HAP-1 (cell line): ENCODE measurements around the gene GAS1.

Experiments used
- DNase-seq, 2 experiments: peaks; one replicate each; pipeline ENCODE4 v3.0.0-alpha.2; 2016 to 2020; ENCODE audit warnings: low spot score in 2 of 2
- H3K27me3 ChIP-seq: fragments of 250-450 bp; sonication (Bioruptor Pico); 2 replicates; pipeline ENCODE4 v1.5.1; 2020; ENCODE audit warnings: low read depth, mild to moderate bottlenecking, moderate library complexity
- H3K36me3 ChIP-seq: fragments of 250-450 bp; sonication (Bioruptor Pico); replicated peaks from 2 replicates; pipeline ENCODE4 v1.5.1; 2020; ENCODE audit warnings: mild to moderate bottlenecking
- H3K4me1 ChIP-seq: fragments of 250-450 bp; sonication (Bioruptor Pico); 2 replicates; pipeline ENCODE4 v1.5.1; 2020; ENCODE audit warnings: mild to moderate bottlenecking
- H3K4me3 ChIP-seq: fragments of 250-450 bp; sonication (Bioruptor Pico); 2 replicates; pipeline ENCODE4 v1.5.1; 2020; ENCODE audit warnings: mild to moderate bottlenecking, moderate library complexity
- H3K9me3 ChIP-seq: fragments of 250-450 bp; sonication (Bioruptor Pico); 2 replicates; pipeline ENCODE4 v1.5.1; 2020; ENCODE audit warnings: mild to moderate bottlenecking, moderate library complexity
- in situ Hi-C: fragments of 300-500 bp; cut with MboI; formaldehyde crosslinking; loops from 3 replicates; pipeline ENCODE4 v1.14.3; 2020; ENCODE audit warnings: low sequenced_read_pairs, inconsistent platforms, mixed read lengths

The GAS1 gene

GRCh38 chr9:86926145-86926544, 21.2 kb downstream of the GAS1 start:
- 0 out of 2 replicates have a peak, but pooled peaks cover 2% of the 10 kb centered on the region for H3K27me3 ChIP-seq
- no peaks in the 10 kb centered on the region for H3K36me3 ChIP-seq
- H3K4me3 ChIP-seq, result no peak overlapping the region
- no peaks in the 10 kb centered on the region for H3K4me1 ChIP-seq
- no peaks in the 10 kb centered on the region for H3K9me3 ChIP-seq
- DNase-seq, result no peak
- in situ Hi-C loops, result no loop called here

GRCh38 chr9:86925686-86926085, 21.6 kb downstream of the GAS1 start:
- in situ Hi-C loops, result no loop called here
- Histone ChIP-seq H3K4me3 (no peak overlapping the region), H3K9me3 (no peaks in the 10 kb centered on the region), H3K27me3 (0 out of 2 replicates have a peak, but pooled peaks cover 2% of the 10 kb centered on the region), H3K4me1 (no peaks in the 10 kb centered on the region), H3K36me3 (no peaks in the 10 kb centered on the region)
- DNase-seq, result no peak

- 0 out of 2 replicates have a peak, but pooled peaks cover 2% of the 10 kb centered on the region for H3K27me3 ChIP-seq
- in situ Hi-C loops, result no loop called here
- no peaks in the 10 kb centered on the region for H3K4me1 ChIP-seq
- no peaks in the 10 kb centered on the region for H3K36me3 ChIP-seq
- no peak for DNase-seq
- no peak overlapping the region for H3K4me3 ChIP-seq
- no peaks in the 10 kb centered on the region for H3K9me3 ChIP-seq
Measured at GRCh38 chr9:86924206-86924605, 23.1 kb downstream of the GAS1 start.

GRCh38 chr9:86921151-86921923, 26.0 kb downstream of the GAS1 start:
- Histone ChIP-seq H3K4me1 (no peaks in the 10 kb centered on the region), H3K27me3 (0 out of 2 replicates have a peak, but pooled peaks cover 2% of the 10 kb centered on the region), H3K36me3 (no peaks in the 10 kb centered on the region), H3K9me3 (no peaks in the 10 kb centered on the region), H3K4me3 (no peak overlapping the region)
- DNase-seq, result no peak
- in situ Hi-C loops, result no loop called here

- 0 out of 2 replicates have a peak, but pooled peaks cover 2% of the 10 kb centered on the region for H3K27me3 ChIP-seq
- H3K4me1 ChIP-seq, result no peaks in the 10 kb centered on the region
- H3K9me3 ChIP-seq, result no peaks in the 10 kb centered on the region
- in situ Hi-C loops, result no loop called here
- no peak overlapping the region for H3K4me3 ChIP-seq
- DNase-seq, result no peak
- H3K36me3 ChIP-seq, result no peaks in the 10 kb centered on the region
Measured at GRCh38 chr9:86918556-86918955, 28.8 kb downstream of the GAS1 start.

GRCh38 chr9:86912210-86912609, 35.1 kb downstream of the GAS1 start:
- H3K4me1 ChIP-seq, result no peaks in the 10 kb centered on the region
- in situ Hi-C loops, result no loop called here
- no peaks in the 10 kb centered on the region for H3K9me3 ChIP-seq
- H3K36me3 ChIP-seq, result no peaks in the 10 kb centered on the region
- DNase-seq, result no peak
- no peaks in the 10 kb centered on the region for H3K27me3 ChIP-seq
- no peak overlapping the region for H3K4me3 ChIP-seq

- H3K4me1 ChIP-seq, result no peaks in the 10 kb centered on the region
- H3K4me3 ChIP-seq, result no peak overlapping the region
- no peaks in the 10 kb centered on the region for H3K36me3 ChIP-seq
- in situ Hi-C loops, result no loop called here
- no peaks in the 10 kb centered on the region for H3K27me3 ChIP-seq
- no peaks in the 10 kb centered on the region for H3K9me3 ChIP-seq
- DNase-seq, result no peak
Measured at GRCh38 chr9:86909388-86909787, 37.9 kb downstream of the GAS1 start.

- Histone ChIP-seq H3K4me1 (no peaks in the 10 kb centered on the region), H3K4me3 (no peak overlapping the region), H3K27me3 (no peaks in the 10 kb centered on the region), H3K9me3 (no peaks in the 10 kb centered on the region), H3K36me3 (no peaks in the 10 kb centered on the region)
- DNase-seq, result no peak
- in situ Hi-C loops, result no loop called here
Measured at GRCh38 chr9:86908261-86908660, 39.0 kb downstream of the GAS1 start.

GRCh38 chr9:86907346-86907745, 40.0 kb downstream of the GAS1 start:
- H3K9me3 ChIP-seq, result no peaks in the 10 kb centered on the region
- no peaks in the 10 kb centered on the region for H3K36me3 ChIP-seq
- no peak overlapping the region for H3K4me3 ChIP-seq
- no peaks in the 10 kb centered on the region for H3K4me1 ChIP-seq
- no peak for DNase-seq
- in situ Hi-C loops, result no loop called here
- H3K27me3 ChIP-seq, result no peaks in the 10 kb centered on the region; the same call in 1 of the 2 replicates

GRCh38 chr9:86903734-86904085, 43.6 kb downstream of the GAS1 start:
- in situ Hi-C loops, result no loop called here
- no peaks in the 10 kb centered on the region for H3K9me3 ChIP-seq
- H3K27me3 ChIP-seq, result no peaks in the 10 kb centered on the region; the same call in 1 of the 2 replicates
- no peaks in the 10 kb centered on the region for H3K4me1 ChIP-seq
- no peaks in the 10 kb centered on the region for H3K36me3 ChIP-seq
- no peak overlapping the region for H3K4me3 ChIP-seq
- DNase-seq, result no peak

- in situ Hi-C loops, result no loop called here
- no peaks in the 10 kb centered on the region; the same call in 1 of the 2 replicates for H3K27me3 ChIP-seq
- H3K36me3 ChIP-seq, result no peaks in the 10 kb centered on the region
- no peaks in the 10 kb centered on the region for H3K4me1 ChIP-seq
- H3K4me3 ChIP-seq, result no peak overlapping the region
- DNase-seq, result no peak
- H3K9me3 ChIP-seq, result no peaks in the 10 kb centered on the region
Measured at GRCh38 chr9:86902991-86903733, 44.1 kb downstream of the GAS1 start.

GRCh38 chr9:86902586-86902985, 44.7 kb downstream of the GAS1 start:
- Histone ChIP-seq H3K27me3 (no peaks in the 10 kb centered on the region; the same call in 1 of the 2 replicates), H3K4me3 (no peak overlapping the region), H3K36me3 (no peaks in the 10 kb centered on the region), H3K9me3 (no peaks in the 10 kb centered on the region), H3K4me1 (no peaks in the 10 kb centered on the region)
- in situ Hi-C loops, result no loop called here
- no peak for DNase-seq

- Histone ChIP-seq H3K4me1 (no peaks in the 10 kb centered on the region), H3K36me3 (no peaks in the 10 kb centered on the region), H3K4me3 (no peak overlapping the region), H3K9me3 (no peaks in the 10 kb centered on the region), H3K27me3 (no peaks in the 10 kb centered on the region; the same call in 1 of the 2 replicates)
- in situ Hi-C loops, result no loop called here
- no peak for DNase-seq
Measured at GRCh38 chr9:86902176-86902575, 45.1 kb downstream of the GAS1 start.

- H3K9me3 ChIP-seq, result no peaks in the 10 kb centered on the region
- no peak overlapping the region for H3K4me3 ChIP-seq
- no peaks in the 10 kb centered on the region; the same call in 1 of the 2 replicates for H3K27me3 ChIP-seq
- no peaks in the 10 kb centered on the region for H3K36me3 ChIP-seq
- no peak for DNase-seq
- H3K4me1 ChIP-seq, result no peaks in the 10 kb centered on the region
- in situ Hi-C loops, result no loop called here
Measured at GRCh38 chr9:86901511-86901910, 45.8 kb downstream of the GAS1 start.
